Caco-2 (cell line): ENCODE measurements around the gene SLC52A1. TPM values are rescaled to one million over a fixed set of nuclear protein-coding genes. Genes with fewer than 3 reads are reported as not detected.
"Not testable (repeated sequence)": the region's sequence is repeated elsewhere in the genome, so short reads cannot be mapped to it uniquely, and the experiment has no call there.

ENCODE experiments used
- BruUV-seq: library from RNA; stranded (reverse); fragments of 400-500 nt; replicated peaks from 2 replicates; lab custom pipeline; 2021; lab: Mats Ljungman, UMichigan
- CTCF ChIA-PET: fragments of 300-600 bp; sonication (Branson Sonifier 250); formaldehyde crosslinking; loops from one replicate; lab custom pipeline; 2022; ENCODE audit warnings: antibody characterized with exemption; lab: Charles Lee
- POLR2A ChIA-PET: fragments of 300-600 bp; sonication (Branson Sonifier 250); formaldehyde crosslinking; loops from one replicate; lab custom pipeline; 2022; ENCODE audit warnings: antibody characterized with exemption; lab: Charles Lee
- DNase-seq, 2 experiments: peaks; one replicate each; pipeline versions ENCODE4 v3.0.0 to v3.0.0-alpha.2; 2020 to 2022
- H3K27me3 ChIP-seq: replicated peaks from 2 replicates; pipeline ENCODE4 v1.6.0; 2011; ENCODE audit warnings: low read length; ENCODE audit not compliant: control insufficient read depth, insufficient read depth
- H3K36me3 ChIP-seq: 2 replicates; pipeline ENCODE4 v1.5.1; 2011; ENCODE audit warnings: low read length; ENCODE audit not compliant: control insufficient read depth, insufficient read depth
- H3K4me1 ChIP-seq: fragments of 250-450 bp; sonication (Bioruptor Pico); 2 replicates; pipeline ENCODE4 v1.5.1; 2020; ENCODE audit warnings: mild to moderate bottlenecking
- H3K4me3 ChIP-seq: 2 replicates; pipeline ENCODE4 v1.5.1; 2011; ENCODE audit warnings: low read depth, mild to moderate bottlenecking, control low read depth, low read length
- H3K9me3 ChIP-seq: fragments of 250-450 bp; sonication (Bioruptor Pico); 2 replicates; pipeline ENCODE4 v1.5.1; 2020; ENCODE audit warnings: mild to moderate bottlenecking, moderate library complexity
- H3K27ac Mint-ChIP-seq: one replicate; pipeline ENCODE4 v1.8.0; 2022; ENCODE audit warnings: mixed read lengths; ENCODE audit not compliant: unreplicated experiment
- H3K27me3 Mint-ChIP-seq: one replicate; pipeline ENCODE4 v1.8.0; 2022; ENCODE audit warnings: mixed read lengths; ENCODE audit not compliant: insufficient read depth, unreplicated experiment
- H3K36me3 Mint-ChIP-seq: one replicate; pipeline ENCODE4 v1.8.0; 2022; ENCODE audit warnings: mild to moderate bottlenecking, mixed read lengths; ENCODE audit not compliant: insufficient read depth, unreplicated experiment
- H3K4me1 Mint-ChIP-seq: one replicate; pipeline ENCODE4 v1.8.0; 2022; ENCODE audit warnings: low read depth, mixed read lengths; ENCODE audit not compliant: unreplicated experiment
- H3K4me3 Mint-ChIP-seq: one replicate; pipeline ENCODE4 v1.8.0; 2022; ENCODE audit warnings: mild to moderate bottlenecking, moderate library complexity, mixed read lengths; ENCODE audit not compliant: unreplicated experiment
- H3K9me3 Mint-ChIP-seq: one replicate; pipeline ENCODE4 v1.8.0; 2022; ENCODE audit warnings: mixed read lengths; ENCODE audit not compliant: unreplicated experiment
- CTCF ChIP-seq, 2 experiments: fragments of 200-600 bp in 1 of 2; IDR thresholded peaks; 1 replicate in 1 of 2; 2 replicates in 1 of 2; pipeline versions ENCODE4 v1.5.1 to v1.8.0; 2011 to 2022; ENCODE audit warnings: antibody characterized with exemption in 1 of 2, control low read depth in 1 of 2, inconsistent platforms in 1 of 2, low read depth in 1 of 2, low read length in 1 of 2, mild to moderate bottlenecking in 1 of 2, moderate library complexity in 1 of 2; ENCODE audit not compliant: insufficient read depth in 1 of 2, severe bottlenecking in 1 of 2, unreplicated experiment in 1 of 2
- intact Hi-C: fragments of 100-400 bp; cut with micrococcal nuclease; formaldehyde crosslinking; loops from one replicate; pipeline ENCODE4 v1.10.0; 2022; ENCODE audit not compliant: unreplicated experiment
- total RNA-seq: library from RNA; stranded (reverse); gene quantifications from 2 replicates; pipeline ENCODE4 v1.2.3, GENCODE V29; 2022

The SLC52A1 gene
- total RNA-seq, 1 experiment from 2014 or later: not detected

DNA sequence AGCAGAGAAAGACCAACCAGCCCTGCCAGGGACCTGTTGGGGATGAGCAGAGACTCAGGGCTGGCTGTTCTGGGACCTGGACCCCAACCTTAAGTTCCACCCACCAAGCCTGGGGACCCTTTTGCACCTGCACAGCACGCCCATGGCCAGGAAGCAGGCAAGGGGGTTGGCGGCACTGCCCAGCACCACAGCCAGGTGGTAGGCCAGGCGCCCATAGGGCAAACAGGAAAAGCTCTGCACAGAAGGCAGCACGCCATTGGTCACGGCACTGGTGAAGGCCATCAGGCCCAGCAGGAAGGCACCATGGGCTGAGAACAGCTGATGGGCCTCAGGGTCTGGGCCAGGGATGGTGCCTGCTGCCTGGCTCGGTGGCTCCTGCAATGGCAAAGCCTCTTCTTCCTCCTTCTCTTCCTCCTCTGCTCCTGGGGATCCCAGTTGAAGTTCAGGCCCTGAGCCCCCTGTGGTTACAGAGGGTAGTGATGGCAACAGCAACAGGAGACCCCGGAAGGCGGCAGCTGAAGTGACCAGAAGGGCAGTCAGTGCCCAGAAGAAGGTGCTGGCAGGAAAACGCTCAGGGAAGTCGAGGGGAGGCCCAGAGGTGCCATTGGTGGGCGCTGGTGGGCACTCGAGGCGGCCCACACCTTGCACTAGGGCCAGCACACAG, 1.7 kb downstream of the SLC52A1 start:
- BruUV-seq: no TSS peak
- no peaks in the 10 kb centered on the region for H3K27me3 Mint-ChIP-seq
- Histone ChIP-seq H3K4me3 (no peak overlapping the region), H3K9me3 (no peaks in the 10 kb centered on the region), H3K4me1 (no peaks in the 10 kb centered on the region), H3K36me3 (no peaks in the 10 kb centered on the region), H3K27me3 (no peaks in the 10 kb centered on the region)
- no peaks in the 10 kb centered on the region for H3K9me3 Mint-ChIP-seq
- ChIA-PET POLR2A (no interaction called here), CTCF (interaction anchor here (0.6 kb wide), 1 partner anchor 62 kb away, joined by 3 read pairs; no protein-coding TSS in a partner anchor)
- no peaks in the 10 kb centered on the region for H3K4me1 Mint-ChIP-seq
- DNase-seq: no peak
- intact Hi-C loops: no loop called here
- no peaks in the 10 kb centered on the region for H3K36me3 Mint-ChIP-seq
- H3K27ac Mint-ChIP-seq: no peak overlapping the region
- no peak overlapping the region for H3K4me3 Mint-ChIP-seq
- no peak for TF ChIP-seq CTCF (IDR thresholded peaks at IDR 0.05; ENCODE audit: insufficient read depth in 1 of 2, low read depth in 1 of 2, low read length in 1 of 2, severe bottlenecking in 1 of 2, unreplicated experiment in 1 of 2)

- Histone ChIP-seq H3K4me1 (no peaks in the 10 kb centered on the region), H3K27me3 (no peaks in the 10 kb centered on the region), H3K4me3 (no peak overlapping the region), H3K9me3 (no peaks in the 10 kb centered on the region), H3K36me3 (no peaks in the 10 kb centered on the region)
- no peak for DNase-seq
- Mint-ChIP-seq H3K9me3 (no peaks in the 10 kb centered on the region), H3K27ac (no peak overlapping the region), H3K4me3 (no peak overlapping the region), H3K36me3 (no peaks in the 10 kb centered on the region), H3K4me1 (no peaks in the 10 kb centered on the region), H3K27me3 (no peaks in the 10 kb centered on the region)
- CTCF ChIA-PET: no interaction called here
- intact Hi-C loops: no loop called here
- TF ChIP-seq CTCF (IDR thresholded peaks at IDR 0.05; ENCODE audit: insufficient read depth in 1 of 2, low read depth in 1 of 2, low read length in 1 of 2, severe bottlenecking in 1 of 2, unreplicated experiment in 1 of 2): no peak
- POLR2A ChIA-PET: no interaction called here
- BruUV-seq: no TSS peak
Measured at GRCh38 chr17:5032865-5033264, 2.4 kb downstream of the SLC52A1 start.

DNA sequence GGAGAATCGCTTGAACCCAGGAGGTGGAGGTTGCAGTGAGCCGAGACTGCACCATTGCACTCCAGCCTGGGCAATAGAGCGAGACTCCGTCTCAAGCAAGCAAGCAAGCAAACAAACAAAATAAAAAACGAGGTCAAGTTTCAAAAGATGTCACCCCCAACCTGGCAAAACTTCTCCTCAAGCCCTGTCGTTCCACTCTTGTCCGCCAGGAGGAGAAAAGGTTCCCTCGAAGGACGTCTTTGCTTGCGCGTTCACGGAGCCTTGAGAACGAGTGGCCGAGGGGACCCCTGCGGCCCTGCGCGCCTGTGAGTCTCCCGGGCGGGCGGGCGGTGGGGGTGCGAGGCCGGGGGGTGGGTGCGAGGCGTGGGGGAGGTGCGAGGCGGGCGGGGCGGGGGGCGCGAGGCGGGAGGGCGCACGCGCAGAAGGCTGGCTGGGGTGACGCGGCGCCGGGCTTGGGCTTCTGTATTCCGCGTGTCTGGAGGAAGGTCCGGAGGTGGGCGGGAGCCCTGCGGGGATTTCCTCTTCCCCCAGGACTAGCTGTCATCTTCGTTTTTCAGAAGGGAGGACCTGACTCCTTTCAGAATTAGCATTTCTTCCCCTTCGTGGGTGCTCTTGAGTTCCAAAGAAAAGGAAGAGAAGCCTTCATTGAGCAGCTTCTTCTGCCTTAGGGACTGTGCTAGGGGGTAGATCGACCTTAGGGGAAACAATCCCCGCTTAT, 3.7 kb downstream of the SLC52A1 start:
- BruUV-seq: no TSS peak
- peak; percentile 63 to 68 for TF ChIP-seq CTCF (IDR thresholded peaks at IDR 0.05; ENCODE audit: insufficient read depth in 1 of 2, low read depth in 1 of 2, low read length in 1 of 2, severe bottlenecking in 1 of 2, unreplicated experiment in 1 of 2)
- Mint-ChIP-seq H3K4me1 (no peaks in the 10 kb centered on the region), H3K36me3 (no peaks in the 10 kb centered on the region), H3K27ac (no peak overlapping the region), H3K9me3 (no peaks in the 10 kb centered on the region), H3K27me3 (no peaks in the 10 kb centered on the region), H3K4me3 (peak overlapping the region; percentile 69)
- H3K36me3 ChIP-seq: no peaks in the 10 kb centered on the region
- H3K4me1 ChIP-seq: no peaks in the 10 kb centered on the region
- peak; percentile 77 to 79 for DNase-seq
- intact Hi-C loops: loop anchor here (2.0 kb wide), 1 partner anchor 31 kb away; no protein-coding TSS in a partner anchor
- H3K4me3 ChIP-seq: peak overlapping the region; percentile 33
- H3K9me3 ChIP-seq: no peaks in the 10 kb centered on the region
- POLR2A ChIA-PET: no interaction called here
- CTCF ChIA-PET: no interaction called here
- no peaks in the 10 kb centered on the region for H3K27me3 ChIP-seq

DNA sequence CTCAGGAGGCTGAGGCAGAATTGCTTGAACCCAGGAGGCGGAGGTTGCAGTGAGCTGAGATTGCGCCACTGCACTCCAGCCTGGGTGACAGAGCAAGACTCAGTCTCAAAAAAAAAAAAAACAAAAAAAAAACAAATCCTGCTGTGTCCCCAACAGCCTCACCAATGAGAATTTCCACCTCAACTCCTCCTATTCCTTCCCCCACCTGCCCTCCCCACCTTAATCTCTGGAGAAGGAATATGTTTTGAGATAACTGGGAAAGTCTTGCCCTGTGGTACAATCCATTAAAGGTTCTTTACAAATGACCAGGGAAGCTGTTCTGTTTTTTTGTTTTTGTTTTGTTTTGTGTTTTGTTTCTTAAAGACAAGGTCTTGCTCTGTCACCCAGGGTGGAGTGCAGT, 5.1 kb downstream of the SLC52A1 start:
- CTCF ChIA-PET: interaction anchor here (0.6 kb wide), 1 partner anchor 28 kb away, joined by 4 read pairs; no protein-coding TSS in a partner anchor
- DNase-seq, H3K27me3 Mint-ChIP-seq, H3K27ac Mint-ChIP-seq, H3K4me3 ChIP-seq, H3K36me3 Mint-ChIP-seq, H3K27me3 ChIP-seq, H3K36me3 ChIP-seq, H3K9me3 Mint-ChIP-seq, H3K4me1 ChIP-seq, H3K9me3 ChIP-seq, H3K4me1 Mint-ChIP-seq, H3K4me3 Mint-ChIP-seq, POLR2A ChIA-PET, BruUV-seq: not testable (repeated sequence)
- intact Hi-C loops: loop anchor here (2.0 kb wide), 1 partner anchor 33 kb away; no protein-coding TSS in a partner anchor
